IPS-20b (cell line): ENCODE results near the gene JMJD1C.

Experiments
- H3K27ac ChIP-seq: one replicate; pipeline ENCODE4 v1.5.1; 2013; ENCODE audit warnings: low read length
- H3K27me3 ChIP-seq: 2 replicates; pipeline ENCODE4 v1.6.1; 2013; ENCODE audit warnings: mild to moderate bottlenecking, low read length, inconsistent platforms; ENCODE audit not compliant: insufficient read depth
- H3K36me3 ChIP-seq: 2 replicates; pipeline ENCODE4 v1.6.1; 2013; ENCODE audit warnings: low read depth, mild to moderate bottlenecking, inconsistent platforms, low read length, moderate library complexity; ENCODE audit not compliant: insufficient read depth
- H3K4me1 ChIP-seq: 2 replicates; pipeline ENCODE4 v1.6.1; 2013; ENCODE audit warnings: mild to moderate bottlenecking, control low read depth, inconsistent platforms, low read length, moderate library complexity; ENCODE audit not compliant: insufficient read depth
- H3K4me3 ChIP-seq: 2 replicates; pipeline ENCODE4 v1.5.1; 2013; ENCODE audit warnings: mild to moderate bottlenecking, low read length, inconsistent platforms
- H3K9ac ChIP-seq: 2 replicates; pipeline ENCODE4 v1.6.1; 2013; ENCODE audit warnings: low read depth, mild to moderate bottlenecking, inconsistent platforms, low read length, moderate library complexity
- H3K9me3 ChIP-seq: 2 replicates; pipeline ENCODE4 v1.6.1; 2013; ENCODE audit warnings: mild to moderate bottlenecking, low read depth, low read length, inconsistent platforms; ENCODE audit not compliant: insufficient read depth

The JMJD1C gene

DNA sequence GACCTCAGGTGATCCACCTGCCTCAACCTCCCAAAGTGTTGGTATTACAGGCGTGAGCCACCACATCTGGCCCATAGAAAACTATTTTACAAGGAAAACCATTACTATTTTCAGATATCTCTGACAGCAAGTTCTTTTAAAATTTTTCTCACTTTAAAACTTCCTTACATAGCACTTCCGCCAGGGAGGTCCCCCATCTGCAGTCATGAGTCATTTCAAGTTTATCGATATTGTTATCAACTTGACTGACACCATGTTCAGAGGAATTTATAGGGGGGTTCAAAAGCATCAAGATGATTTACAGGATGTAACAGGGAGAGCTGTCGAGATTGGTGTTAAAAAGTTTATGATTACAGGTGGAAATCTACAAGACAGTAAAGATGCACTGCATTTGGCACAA is 243.8 kb downstream of the JMJD1C start:
- Histone ChIP-seq H3K9me3 (no peaks in the 10 kb centered on the region), H3K9ac (no peak overlapping the region), H3K27me3 (no peaks in the 10 kb centered on the region), H3K4me3 (no peak overlapping the region), H3K27ac (no peak overlapping the region), H3K4me1 (peaks cover 9% of the 10 kb centered on the region), H3K36me3 (peaks cover 32% of the 10 kb centered on the region)

DNA sequence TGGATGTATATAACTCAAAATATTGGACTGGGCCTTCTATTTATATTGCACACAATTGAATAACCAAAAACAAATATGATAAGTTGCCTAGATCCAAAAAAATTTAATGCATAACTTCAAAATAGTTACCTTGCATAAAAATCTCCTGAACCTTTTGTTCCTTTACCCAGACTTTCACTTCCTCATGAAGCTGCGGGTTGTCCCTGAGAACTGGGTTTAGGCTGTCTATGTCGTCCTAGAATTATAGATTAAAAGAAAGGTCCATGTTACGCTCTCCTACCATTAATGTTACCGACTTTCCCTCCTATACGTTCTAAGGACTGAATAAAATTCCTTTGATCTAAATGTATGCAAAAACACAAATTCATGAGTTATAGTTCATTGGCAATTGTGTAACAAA is 246.0 kb downstream of the JMJD1C start:
- no peaks in the 10 kb centered on the region for H3K9me3 ChIP-seq
- peaks cover 9% of the 10 kb centered on the region for H3K4me1 ChIP-seq
- peaks cover 54% of the 10 kb centered on the region for H3K36me3 ChIP-seq
- H3K27me3 ChIP-seq, result no peaks in the 10 kb centered on the region
- H3K27ac ChIP-seq, result no peak overlapping the region
- H3K9ac ChIP-seq, result no peak overlapping the region
- no peak overlapping the region for H3K4me3 ChIP-seq

DNA sequence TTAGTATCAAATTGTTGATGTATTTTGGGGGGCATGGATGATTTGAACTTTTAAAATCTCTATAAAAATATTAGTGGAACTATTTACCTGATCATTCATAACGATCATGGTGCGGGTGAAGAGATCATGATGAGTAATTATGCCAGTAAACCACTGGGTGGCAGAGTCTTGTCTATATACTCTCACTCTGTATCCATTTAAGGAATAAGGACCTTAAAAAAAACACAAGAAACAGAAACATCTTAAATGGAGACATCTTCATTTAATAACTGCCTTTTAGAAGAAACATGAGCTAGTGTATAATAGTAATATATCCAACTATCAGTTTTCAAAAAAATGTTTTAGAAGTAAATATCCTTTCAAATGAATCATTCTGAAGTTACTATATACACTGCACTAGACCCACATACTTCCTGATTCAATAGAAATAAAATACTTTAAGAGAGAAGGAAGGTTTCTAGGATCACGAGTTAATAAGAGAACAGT is 248.6 kb downstream of the JMJD1C start:
- Histone ChIP-seq H3K9ac (no peak overlapping the region), H3K9me3 (no peaks in the 10 kb centered on the region), H3K27me3 (no peaks in the 10 kb centered on the region), H3K4me3 (no peak overlapping the region), H3K27ac (no peak overlapping the region), H3K36me3 (peaks cover 70% of the 10 kb centered on the region), H3K4me1 (peaks cover 9% of the 10 kb centered on the region)

DNA sequence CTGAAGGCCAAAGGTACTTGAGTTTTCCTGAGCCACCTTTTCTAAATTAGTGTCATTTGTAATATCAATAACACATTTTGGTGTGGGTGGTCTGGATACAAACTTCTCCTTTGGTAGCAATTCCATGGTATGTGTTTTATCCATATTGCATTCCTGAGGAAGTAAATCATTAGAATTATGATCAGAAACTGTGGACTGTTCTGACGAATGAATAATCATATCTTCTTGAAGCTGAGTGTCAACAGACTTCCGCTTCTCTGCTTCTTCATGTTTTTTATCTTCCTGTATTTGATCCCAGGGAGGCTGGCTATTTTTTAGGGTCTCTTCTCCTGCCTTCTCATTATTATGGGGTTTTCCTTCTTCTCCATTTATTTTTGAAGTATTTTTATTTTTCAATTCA is 251.2 kb downstream of the JMJD1C start:
- H3K27me3 ChIP-seq, result no peaks in the 10 kb centered on the region
- peaks cover 83% of the 10 kb centered on the region for H3K36me3 ChIP-seq
- H3K9me3 ChIP-seq, result no peaks in the 10 kb centered on the region
- H3K4me1 ChIP-seq, result peaks cover 11% of the 10 kb centered on the region
- H3K27ac ChIP-seq, result no peak overlapping the region
- no peak overlapping the region for H3K9ac ChIP-seq
- H3K4me3 ChIP-seq, result no peak overlapping the region

DNA sequence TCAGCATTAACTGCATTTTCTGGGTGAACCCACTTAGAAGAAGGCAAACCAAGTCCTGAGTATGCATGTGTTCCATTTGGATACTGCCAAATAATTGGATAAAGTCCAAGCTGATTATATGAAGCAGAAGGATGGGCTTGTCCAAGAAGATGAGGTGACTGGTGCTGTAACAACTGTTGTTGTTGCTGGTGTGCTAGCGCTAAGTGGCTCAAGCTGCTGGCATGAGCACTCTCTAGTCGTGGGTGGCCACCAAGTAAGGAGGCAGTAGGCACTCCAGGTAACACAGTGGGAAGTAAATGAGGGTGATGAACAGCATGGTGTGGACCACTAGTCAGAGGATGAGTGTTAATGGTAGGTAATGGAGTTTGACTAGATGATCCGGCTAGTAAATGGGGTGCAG is 252.3 kb downstream of the JMJD1C start:
- Histone ChIP-seq H3K4me3 (no peak overlapping the region), H3K9ac (no peak overlapping the region), H3K4me1 (peaks cover 21% of the 10 kb centered on the region), H3K9me3 (no peaks in the 10 kb centered on the region), H3K27ac (no peak overlapping the region), H3K36me3 (peaks cover 86% of the 10 kb centered on the region), H3K27me3 (no peaks in the 10 kb centered on the region)

DNA sequence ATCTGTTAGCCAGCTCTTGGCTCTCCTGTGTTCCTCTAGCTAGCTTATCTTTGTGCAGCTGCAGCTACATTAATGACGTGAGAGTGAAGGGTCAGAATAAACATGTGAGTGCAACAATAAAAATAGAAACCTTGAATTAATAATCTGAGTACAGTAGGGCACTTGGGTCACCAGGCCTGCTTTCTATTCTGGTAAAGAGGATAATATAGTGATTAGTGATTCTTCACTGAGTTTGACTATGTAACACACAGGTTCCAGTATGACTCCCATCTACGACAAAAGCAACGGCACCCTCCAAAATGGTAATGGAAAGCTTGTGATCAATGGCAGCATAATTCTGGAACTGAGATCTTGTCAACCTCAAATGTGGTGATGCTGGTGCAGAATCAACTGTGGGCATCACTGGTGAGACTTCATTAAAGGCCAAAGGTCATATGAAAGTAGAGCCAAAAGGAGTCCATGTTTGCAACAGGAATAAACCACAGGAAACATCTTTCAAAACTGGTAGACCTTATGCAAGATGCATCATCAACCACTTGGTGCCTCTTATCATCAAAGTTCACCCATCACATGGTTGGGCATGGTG is 255.1 kb downstream of the JMJD1C start:
- no peak overlapping the region for H3K4me3 ChIP-seq
- H3K4me1 ChIP-seq, result peaks cover 49% of the 10 kb centered on the region
- H3K9me3 ChIP-seq, result no peaks in the 10 kb centered on the region
- no peak overlapping the region for H3K27ac ChIP-seq
- H3K9ac ChIP-seq, result no peak overlapping the region
- peaks cover 95% of the 10 kb centered on the region for H3K36me3 ChIP-seq
- no peaks in the 10 kb centered on the region for H3K27me3 ChIP-seq

DNA sequence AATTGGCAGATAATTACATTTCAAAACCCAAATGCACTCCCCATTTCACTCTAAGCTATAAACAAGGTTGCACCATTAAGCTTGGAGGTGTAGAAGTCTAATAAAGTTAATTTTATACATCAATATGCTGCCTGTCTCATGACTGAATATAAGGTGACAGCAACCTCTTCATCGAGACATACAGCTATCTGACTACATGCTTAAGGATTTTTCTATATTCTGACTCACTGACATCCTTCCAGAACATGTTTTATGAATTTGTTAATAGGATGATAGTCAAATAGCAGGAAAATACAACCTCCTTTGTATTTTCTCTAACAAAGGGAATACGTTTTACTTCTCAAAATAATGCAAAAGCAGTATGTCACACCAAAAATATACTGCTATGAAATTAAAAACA is 256.1 kb downstream of the JMJD1C start:
- H3K4me1 ChIP-seq, result peaks cover 59% of the 10 kb centered on the region
- no peaks in the 10 kb centered on the region for H3K9me3 ChIP-seq
- H3K4me3 ChIP-seq, result no peak overlapping the region
- no peak overlapping the region for H3K27ac ChIP-seq
- H3K27me3 ChIP-seq, result no peaks in the 10 kb centered on the region
- no peak overlapping the region for H3K9ac ChIP-seq
- H3K36me3 ChIP-seq, result peaks cover 95% of the 10 kb centered on the region

DNA sequence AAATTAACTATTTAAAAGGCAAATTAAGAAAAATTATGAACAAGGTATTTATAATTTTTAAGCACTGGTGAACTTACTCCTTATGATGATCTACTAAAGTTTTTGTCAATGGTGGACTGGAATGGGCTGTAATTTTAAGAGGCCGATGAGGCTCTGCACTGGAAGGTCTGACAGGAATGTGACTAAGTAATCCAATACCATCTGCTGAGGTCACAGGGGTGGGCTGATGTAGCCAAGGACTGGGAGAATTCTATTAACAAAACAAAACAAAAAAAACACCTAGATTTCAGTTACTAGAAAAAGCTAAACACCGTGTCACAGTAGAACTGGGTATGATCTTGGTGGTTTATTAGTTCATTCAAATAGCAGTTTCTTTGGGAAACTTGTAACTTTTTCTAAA is 256.8 kb downstream of the JMJD1C start:
- H3K4me3 ChIP-seq, result no peak overlapping the region
- H3K9me3 ChIP-seq, result no peaks in the 10 kb centered on the region
- H3K4me1 ChIP-seq, result peaks cover 64% of the 10 kb centered on the region
- H3K27me3 ChIP-seq, result no peaks in the 10 kb centered on the region
- H3K9ac ChIP-seq, result no peak overlapping the region
- H3K36me3 ChIP-seq, result peaks cover 95% of the 10 kb centered on the region
- no peak overlapping the region for H3K27ac ChIP-seq

DNA sequence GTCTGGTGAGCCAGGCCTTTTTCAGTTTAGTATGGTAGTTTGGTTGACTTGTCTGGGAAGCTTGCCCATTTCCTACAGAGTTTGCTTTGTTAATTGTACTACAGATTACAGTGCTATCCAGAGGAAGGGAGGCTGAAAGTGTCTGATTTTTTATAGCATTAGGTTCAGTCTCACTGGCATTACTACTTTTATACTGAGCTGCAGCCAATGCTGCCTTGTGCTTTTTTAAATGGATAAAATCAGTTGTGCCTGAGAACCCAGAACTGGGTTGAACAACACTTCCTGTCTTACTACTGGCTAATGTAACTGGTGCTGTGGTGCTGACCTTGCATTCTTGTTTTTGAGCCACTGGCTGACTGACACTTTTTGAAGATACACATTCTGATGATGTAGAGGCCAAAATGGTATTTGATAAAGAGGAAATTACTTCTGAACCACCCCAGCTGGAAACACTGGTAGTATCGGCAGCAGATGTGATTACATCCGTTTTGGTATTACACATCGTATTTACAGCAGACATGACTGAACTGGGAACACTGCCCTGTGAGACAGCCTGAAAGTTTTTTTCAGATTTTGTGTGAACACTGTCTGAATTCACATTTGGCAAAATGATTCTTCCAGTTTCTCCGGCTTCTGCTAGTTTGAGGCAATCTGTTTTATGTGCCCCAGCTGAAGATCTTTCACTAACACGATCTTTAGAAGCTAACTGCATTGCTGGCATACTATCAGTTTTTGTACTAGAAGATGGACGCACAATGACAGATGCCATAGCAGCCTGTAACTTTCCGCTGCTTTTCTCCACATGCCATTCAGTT is 258.6 kb downstream of the JMJD1C start:
- peaks cover 97% of the 10 kb centered on the region for H3K36me3 ChIP-seq
- no peak overlapping the region for H3K9ac ChIP-seq
- peak overlapping the region; percentile 37; the same call in 1 of the 2 replicates for H3K4me3 ChIP-seq
- no peaks in the 10 kb centered on the region for H3K9me3 ChIP-seq
- H3K27ac ChIP-seq, result no peak overlapping the region
- H3K27me3 ChIP-seq, result no peaks in the 10 kb centered on the region
- peaks cover 64% of the 10 kb centered on the region for H3K4me1 ChIP-seq

DNA sequence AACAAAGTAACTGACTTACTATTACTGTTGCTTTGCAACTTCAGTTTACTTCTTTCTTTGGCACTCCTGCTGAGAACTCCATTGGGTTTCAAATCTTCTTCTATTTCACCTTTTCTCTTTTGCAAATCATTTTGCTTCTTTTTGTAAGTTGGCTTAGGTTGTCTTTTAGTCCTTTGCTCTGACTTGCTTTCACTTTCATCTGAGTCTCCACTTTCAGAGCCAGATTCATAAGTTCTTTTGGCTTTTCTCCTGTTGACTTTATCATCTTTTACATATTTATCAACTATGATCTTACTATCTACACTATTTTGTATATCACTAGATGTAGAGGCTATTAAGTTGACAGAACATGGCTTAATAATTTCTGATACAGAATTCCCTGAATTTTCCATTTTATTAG is 259.2 kb downstream of the JMJD1C start:
- no peak overlapping the region for H3K9ac ChIP-seq
- no peaks in the 10 kb centered on the region for H3K27me3 ChIP-seq
- H3K9me3 ChIP-seq, result no peaks in the 10 kb centered on the region
- peaks cover 64% of the 10 kb centered on the region for H3K4me1 ChIP-seq
- peaks cover 97% of the 10 kb centered on the region for H3K36me3 ChIP-seq
- peak overlapping the region; percentile 37 for H3K4me3 ChIP-seq
- no peak overlapping the region for H3K27ac ChIP-seq

DNA sequence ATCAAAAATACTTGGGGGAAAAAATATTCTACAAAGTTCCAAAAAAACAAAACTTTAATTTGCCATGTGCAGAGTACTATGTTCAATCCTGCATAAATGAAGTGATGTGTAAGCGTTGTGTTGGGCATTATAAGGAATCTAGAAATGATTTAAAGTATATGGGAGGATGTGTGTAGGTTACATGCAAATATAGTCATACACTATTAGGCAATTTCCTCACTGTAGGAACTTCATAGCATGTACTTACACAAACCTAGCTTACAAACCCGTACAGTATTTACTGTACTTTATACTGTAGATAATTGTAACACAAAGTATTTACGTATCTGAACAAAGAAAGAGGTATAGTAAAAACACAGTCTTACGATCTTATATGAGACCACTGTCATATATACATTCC is 260.4 kb downstream of the JMJD1C start:
- peaks cover 95% of the 10 kb centered on the region for H3K36me3 ChIP-seq
- no peaks in the 10 kb centered on the region for H3K9me3 ChIP-seq
- H3K9ac ChIP-seq, result no peak overlapping the region
- H3K27me3 ChIP-seq, result no peaks in the 10 kb centered on the region
- H3K4me3 ChIP-seq, result no peak overlapping the region
- H3K27ac ChIP-seq, result peak overlapping the region; percentile 22
- peaks cover 65% of the 10 kb centered on the region for H3K4me1 ChIP-seq
